Measurements from ENCODE around the gene IPPK.

The IPPK gene

DNA sequence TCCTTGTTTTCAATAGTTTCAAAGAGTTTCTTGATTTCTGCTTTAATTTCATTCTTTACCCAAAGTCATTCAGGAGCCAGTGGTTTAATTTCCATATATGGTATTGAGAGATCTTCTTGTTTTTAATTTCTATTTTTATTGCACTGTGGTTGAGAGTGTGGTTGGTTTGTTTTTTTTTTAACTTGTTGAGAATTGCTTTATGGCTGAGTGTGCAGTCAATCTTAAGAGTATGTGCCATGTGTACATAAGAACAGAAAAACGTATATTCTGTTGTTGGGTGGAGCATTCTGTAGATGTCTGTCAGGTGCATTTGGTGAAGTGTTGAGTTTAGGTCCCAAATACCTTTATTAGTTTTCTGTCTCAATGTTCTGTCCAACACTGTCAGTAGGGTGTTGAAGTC is 26.7 kb upstream of the IPPK start:
- DNase-seq (ENCODE audit: low read depth, low spot score), result no peak

DNA sequence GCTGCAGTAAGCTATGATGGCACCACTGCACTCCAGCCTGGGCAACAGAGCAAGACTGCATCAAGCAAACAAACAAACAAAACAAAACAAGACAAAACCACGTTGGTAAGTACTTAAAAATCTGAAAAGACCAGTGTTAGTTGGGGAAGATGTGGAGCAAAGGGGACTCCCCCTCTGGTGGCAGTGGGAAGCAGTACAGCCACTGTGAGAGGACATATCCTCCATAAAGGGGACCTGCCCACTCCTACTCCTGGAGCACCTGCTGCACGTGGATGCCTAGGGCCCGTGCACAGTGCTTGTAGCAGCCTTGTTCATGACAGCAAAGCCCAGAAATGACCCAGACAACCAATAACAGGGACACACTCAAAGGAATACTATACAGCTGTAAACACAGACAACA is 17.0 kb upstream of the IPPK start:
- DNase-seq (ENCODE audit: low read depth, low spot score), result no peak

DNA sequence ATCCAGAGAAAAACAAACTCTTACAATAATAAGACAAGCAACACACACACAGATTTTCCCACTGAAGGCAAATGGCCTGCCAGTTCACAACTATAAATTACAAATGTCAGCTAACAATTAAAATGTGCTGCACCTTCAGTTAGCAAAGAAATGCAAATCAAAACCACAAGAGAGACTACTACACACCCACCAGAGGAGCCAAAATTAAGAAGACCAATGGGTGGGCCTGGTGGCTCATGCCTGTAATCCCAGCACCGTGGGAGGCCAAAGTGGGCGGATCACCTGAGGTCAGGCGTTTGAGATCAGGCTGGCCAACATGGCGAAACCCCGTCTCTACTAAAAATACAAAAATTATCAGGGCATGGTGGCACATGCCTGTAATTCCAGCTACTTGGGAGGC is 15.1 kb upstream of the IPPK start:
- DNase-seq (ENCODE audit: low read depth, low spot score), result no peak

DNA sequence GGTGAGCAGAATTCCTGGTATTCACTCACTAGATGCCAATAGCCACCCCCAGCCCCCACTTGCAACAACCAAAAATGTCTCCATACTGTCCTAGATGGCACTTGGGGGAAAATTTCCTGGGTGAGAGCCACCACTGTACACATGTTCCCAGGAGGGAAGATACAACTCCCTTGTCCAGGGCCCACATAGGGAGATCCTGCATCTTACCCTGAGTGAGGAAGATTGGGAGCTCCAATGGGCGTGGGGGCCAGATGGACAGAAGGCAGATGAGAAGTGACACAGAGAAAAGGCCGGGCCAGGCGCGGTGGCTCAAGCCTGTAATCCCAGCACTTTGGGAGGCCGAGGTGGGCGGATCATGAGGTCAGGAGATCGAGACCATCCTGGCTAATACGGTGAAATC is 12.3 kb upstream of the IPPK start:
- DNase-seq (ENCODE audit: low read depth, low spot score), result no peak

DNA sequence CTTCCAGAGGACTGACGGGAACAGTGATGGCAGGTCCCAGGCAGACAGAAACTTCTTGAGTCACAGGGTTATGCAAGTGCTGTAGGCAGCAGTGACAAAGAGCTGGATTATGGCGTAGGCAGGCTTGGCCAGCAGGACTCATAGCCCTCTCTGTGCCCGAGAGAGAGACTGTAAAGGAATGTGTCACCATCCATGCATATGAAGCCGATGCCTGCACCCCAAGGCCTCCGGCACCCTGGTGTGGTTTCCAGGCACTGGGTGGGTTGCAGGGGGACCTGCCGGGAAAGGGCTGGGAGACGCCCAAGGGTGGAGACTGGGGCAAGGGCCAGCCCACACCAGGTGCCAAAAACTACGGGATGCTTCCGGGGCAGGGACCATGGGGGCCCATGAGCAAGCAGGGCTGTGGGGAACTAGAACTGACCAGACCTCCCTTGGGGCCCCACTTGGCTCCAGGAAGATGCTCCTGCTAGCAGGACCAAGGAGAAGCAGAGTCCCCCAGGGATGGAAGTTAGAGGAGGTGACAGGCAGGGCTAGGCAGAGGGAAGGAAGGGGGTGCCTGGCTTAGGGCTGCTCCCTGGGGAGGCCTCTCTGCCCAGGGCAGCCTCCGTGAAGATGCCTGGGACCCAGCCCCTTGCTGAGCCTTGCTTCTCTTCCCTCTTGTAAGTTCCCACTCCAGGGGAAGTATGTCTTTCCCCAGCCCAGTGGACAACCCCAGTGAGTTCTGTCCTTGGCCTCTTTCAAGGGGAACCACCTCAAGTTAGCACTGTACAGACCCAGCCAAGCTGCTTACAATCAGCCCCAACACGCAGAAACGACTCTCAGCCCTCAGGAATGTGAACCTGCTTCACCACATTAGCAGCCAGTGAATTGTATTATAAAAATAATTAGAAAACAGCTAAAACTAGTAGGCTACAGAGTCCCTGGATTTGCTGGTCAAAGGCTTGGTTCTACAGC is 10.5 kb upstream of the IPPK start:
- no peak for DNase-seq (ENCODE audit: low read depth, low spot score)

DNA sequence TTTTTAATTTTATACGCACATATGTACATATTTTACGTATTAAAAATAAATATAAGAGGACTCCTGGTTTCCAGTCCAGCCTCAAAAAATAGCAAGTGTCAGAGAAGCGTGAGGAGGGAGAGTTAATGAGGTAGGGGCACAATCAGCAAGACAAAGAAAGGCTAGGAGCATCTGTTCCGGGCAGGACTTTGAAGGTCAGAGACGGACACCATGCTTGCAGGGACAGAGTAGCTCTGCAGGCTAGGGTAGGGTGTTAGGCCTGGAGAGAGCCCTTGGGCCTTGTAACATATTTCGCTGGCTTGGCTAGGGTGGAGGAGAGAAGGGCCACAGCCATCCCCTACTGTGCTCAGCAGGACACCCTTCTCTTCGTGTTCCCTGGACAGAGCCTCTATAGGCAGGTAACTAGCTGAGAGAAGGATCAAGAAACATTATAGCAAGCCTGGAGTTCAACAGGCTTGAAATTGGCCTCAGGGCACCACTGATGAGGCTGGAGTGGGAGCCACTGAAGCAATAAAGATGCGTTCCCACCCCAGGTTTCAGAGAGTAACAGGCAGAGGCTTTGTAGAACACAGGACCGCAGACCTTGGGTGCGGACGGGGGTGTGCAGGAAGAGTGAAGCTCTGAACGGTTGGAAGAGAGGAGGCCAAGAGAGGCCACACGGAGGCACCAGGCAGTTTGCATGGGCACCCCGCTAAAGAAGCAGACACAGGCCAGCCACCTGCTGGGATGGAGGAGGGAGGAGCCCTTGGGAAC is 9.7 kb upstream of the IPPK start:
- no peak for DNase-seq (ENCODE audit: low read depth, low spot score)

DNA sequence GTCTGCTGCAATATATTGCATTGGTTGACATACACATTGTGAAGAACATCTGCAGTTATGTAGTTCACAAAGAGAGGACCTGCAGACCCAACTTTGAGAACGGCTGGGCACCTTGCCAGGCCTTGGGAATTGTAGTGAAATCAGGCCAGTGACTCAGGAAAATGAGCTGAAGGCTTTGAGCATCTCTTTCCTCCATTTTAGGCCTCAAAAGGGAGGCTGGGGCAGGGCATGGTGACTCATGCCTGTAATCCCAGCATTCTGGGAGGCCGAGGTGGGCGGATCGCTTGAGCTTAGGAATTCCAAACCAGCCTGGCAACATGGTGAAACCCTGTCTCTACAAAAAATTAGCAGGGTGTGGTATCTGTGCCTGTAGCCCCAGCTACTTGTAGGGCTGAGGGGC is 1.4 kb upstream of the IPPK start:
- no peak for DNase-seq (ENCODE audit: low read depth, low spot score)

DNA sequence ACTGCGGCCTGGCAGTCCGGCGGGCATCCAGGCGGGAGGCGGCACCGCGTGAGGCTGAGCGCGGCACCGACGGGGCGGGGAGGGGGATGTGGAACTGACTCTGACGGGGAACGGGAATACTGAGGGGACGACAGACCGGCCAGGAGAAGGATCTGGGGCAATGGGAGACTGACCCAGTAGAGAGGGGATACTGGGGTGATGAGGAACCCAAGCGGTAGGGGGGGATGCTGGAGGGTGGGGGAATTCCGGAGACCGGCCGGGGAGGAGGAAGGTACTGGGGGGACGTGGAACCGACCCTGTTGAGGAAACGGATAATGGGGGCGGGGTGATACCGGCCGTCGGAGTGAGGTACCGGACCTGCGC is 423 bp downstream of the IPPK start:
- no peak for DNase-seq (ENCODE audit: low read depth, low spot score)

DNA sequence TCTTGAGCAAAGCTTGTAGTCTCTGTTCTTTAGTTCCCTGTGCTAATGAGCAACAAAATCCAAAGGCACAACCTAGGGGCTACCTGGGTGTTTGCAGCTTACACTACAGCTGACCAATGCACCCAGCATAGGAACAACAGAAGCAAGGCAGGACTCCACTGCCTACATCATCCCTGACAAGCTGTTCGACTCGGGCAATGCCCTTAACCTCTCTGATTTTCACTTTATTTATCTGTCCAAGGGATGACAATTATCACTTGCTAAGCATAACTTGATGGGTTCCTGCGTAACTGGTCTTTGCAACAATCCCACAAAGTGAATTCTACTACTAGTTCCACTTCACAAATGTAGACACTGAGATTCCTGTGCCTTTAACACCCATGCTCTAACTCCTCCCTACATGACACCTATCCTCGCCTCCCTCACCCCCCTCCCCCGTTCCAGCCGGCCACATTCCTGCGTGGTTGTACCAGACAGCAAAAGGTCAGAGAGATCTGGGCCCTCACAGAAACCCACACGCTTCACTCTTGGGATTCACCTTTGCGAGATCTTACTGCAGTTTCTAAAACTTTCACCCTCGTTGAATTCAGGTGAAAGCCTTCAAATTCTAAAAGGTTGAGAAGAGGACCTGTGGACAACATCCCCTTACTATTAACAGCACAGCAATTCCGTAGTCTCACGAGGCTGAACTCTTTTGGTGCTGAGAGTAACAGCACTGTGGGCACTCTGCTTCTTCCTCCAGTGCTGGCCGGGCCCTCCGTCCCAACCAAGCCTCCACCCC is 995 bp downstream of the IPPK start:
- no peak for DNase-seq (ENCODE audit: low read depth, low spot score)

DNA sequence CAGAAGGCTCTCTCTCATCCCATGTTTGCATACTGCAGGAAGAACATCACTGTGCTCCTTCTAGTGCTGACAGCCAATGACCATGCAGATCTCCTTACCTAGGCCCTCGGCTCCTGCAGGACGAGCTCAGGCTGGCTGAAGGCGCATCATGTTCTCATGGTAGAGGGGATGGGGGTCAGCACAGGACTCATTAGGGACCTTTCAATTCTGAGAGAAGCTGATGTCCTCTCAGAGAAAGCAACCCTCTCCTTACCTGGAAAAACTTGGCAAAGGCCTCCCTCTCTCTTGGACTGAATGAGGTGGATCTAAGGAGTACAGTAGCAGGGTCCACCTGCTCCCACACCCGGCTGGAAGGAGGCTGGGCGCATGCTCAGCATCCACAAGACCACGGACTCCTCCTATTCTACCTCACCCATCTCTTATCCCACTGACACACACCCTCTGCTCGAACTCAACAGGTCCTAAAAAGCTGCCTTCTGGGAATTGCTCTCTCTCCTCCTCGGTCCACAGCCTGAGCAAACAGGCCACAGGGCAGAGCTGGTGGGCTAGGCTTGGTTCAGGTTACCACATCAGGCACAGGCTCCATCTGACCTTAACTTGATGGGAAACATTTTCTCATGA is 2.9 kb downstream of the IPPK start:
- DNase-seq (ENCODE audit: low read depth, low spot score), result no peak

DNA sequence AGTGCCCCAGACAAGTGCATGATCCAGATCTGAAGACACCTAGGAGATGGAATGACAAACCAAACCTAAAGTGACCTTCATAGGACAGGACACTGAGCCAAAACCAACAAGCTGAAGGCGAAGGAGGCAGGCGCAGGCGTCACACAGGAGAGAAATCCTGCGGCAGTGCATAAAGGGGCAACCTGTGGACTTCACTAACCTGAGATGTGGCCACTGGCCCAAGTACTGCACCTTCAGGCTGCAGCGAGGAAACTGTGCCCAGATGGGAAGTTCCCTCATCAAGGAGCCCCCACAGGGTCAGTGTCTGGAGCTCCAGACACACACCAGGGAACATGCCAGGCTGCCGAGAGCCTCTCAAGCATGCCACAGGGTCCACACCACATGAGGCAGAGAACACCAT is 3.7 kb downstream of the IPPK start:
- no peak for DNase-seq (ENCODE audit: low read depth, low spot score)

DNA sequence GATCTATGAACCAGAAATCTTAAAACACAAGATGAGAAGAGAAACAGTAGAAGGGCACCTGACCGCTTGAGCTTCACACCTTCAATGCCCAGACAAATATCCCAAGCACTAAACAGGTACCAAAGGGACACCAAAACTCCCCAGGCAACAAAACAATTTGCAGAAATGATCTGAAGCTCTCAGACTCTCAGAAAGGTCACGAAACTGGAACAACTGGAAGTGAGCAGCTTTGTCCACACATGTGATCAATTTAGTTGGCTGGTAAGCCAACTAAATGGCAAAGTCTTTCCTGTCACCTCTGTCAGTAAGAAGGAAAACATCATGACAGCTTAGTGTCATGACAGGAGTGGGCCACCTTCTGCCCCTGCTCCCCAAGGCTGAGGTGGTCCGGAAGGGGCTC is 4.1 kb downstream of the IPPK start:
- DNase-seq (ENCODE audit: low read depth, low spot score), result no peak

DNA sequence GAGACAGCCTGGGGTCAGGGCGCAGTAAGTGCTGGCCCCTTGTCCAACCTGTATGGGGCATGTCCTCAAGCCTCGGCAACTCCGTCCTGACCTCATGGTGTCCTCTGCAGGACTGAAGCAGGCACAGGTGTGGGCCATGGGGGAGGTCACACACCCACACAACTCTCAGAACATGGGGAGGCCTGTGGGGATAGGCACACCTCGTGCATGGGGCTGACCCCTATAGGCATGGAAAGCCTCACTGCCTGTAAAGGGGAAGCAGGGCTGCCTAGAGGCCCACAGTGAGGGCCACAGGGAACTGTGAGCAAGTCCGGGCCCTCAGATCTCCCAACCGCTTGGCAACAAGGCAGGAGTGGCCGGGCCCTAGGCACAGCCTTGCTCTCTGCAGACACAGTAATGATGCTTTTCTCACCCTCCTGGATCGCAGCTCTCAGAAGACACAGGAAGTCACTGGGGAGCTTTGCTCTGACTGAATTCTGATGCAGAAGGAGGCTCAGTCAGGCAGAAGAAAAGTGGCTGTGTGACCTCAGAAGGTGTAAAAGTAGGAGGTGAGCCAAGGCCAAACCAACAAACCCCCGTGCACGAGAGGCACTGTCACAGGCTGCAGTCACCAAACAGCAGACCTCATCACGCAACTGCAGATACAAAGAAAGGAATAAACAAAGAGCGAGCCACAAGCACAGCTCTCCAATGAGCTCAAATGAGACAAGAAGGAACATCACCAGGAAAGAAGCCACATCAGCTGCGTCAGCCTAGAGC is 5.4 kb downstream of the IPPK start:
- no peak for DNase-seq (ENCODE audit: low read depth, low spot score)

DNA sequence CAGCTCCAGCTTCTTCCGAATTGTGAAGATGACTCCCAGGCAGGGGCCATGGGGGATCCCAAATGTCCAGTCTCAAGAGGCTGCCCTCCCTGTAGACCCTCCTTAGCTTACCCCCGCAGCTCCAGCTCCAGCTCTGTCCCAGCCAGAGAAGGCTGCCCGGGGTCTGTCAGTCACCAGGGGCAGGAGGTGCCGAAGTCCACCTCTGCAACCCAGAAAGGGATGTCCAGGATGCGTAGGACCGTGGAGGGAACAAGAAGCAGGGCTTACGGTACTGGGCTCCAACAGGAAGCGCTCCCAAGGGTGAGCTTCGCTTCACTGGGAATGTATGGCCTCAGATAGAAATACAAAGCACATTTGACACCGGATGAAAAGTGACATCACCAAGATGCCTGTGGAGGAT is 6.0 kb downstream of the IPPK start:
- no peak for DNase-seq (ENCODE audit: low read depth, low spot score)

DNA sequence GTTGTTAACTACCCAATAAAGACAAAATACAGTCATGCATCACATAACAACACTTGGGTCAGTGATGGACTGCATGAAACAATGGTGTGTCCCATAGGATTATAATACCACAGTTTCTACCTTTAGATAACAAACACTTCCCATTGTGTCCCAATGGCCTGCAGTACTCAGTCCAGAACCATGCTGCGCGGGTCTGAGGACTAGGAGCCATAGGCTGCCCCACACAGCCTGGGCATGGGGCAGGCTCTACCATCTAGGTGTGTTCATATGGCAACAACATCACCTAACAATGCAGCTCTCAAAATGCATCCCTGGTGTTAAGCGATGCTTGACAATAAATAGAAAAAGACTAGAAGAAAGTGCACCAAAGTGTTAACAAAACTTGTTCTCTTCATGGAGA is 6.8 kb downstream of the IPPK start:
- no peak for DNase-seq (ENCODE audit: low read depth, low spot score)

DNA sequence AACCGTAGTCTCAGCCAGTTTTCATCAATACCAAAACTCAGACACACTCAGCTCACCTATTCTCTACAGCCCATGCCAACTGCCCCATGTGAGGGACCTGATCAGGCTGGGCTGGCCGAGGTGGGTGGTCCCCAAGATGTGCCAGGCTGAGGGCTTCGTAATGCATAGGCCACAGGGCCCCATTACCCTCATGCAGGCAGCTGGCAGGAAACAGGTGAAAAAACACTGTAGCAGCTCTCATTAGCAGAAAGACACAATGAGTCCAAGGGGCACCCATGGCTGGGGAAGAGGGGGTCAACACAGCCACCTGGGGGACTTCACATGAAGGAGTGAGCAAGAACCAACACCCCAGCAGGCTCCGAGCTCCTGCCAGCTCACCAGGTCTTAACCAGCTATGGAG is 8.2 kb downstream of the IPPK start:
- DNase-seq (ENCODE audit: low read depth, low spot score), result no peak

DNA sequence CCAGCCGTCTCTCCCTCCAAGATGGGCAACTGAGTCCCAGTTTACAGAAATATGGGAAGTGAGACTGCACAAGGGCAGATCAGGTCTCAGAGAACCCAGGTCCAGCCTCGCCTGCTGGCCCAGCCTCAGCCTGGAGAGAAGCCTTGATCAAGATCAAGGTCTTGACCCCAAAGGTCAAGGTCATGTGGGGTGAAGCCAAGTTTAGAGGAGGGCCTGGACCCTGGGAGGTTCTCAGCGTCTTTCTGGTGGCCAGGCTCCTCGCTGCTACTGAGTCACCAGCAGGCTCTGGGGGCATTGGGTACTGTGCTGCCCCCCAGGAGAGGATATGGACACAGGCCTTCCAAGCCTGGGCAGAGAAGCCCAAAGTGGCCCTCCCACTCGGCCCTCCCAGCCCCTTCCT is 8.8 kb downstream of the IPPK start:
- DNase-seq (ENCODE audit: low read depth, low spot score), result no peak

DNA sequence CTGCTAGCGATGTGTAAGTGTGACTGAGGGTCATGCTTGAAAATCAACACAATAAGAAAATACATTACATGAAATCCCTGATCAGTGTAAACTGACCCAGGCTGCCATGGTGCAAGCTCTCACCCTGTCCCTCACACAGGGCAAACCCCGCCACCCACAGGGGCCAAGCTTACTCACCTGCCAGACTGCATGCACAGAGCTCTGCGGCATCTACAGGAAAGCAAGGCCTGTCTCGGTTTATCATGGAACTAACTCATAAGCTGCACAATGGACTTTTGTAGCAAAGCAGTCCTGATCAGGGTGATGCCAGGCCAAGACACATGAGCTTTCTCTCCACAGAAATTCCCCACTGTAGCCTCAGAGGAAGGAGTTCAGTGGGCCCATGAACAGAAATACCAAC is 9.7 kb downstream of the IPPK start:
- no peak for DNase-seq (ENCODE audit: low read depth, low spot score)

DNA sequence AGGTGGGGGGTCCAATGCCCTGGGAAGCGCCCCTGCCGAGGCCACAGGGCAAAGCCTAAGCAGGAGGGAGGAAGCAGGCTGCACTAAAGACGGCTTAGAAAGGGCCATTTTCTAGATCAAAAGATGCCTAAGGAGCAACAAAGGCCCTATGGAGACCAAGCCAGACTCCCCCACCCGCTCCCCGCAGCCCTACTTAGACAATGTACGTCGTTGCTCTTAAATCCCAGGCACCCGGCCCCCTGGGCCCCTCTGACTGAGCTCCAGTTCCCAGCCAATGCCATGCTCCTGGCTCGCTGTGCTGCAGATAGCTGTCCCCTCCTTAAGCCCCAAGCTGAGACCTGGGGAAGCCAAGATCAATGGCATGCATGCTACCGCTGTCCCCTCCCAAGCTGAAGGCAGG is 10.3 kb downstream of the IPPK start:
- no peak for DNase-seq (ENCODE audit: low read depth, low spot score)

DNA sequence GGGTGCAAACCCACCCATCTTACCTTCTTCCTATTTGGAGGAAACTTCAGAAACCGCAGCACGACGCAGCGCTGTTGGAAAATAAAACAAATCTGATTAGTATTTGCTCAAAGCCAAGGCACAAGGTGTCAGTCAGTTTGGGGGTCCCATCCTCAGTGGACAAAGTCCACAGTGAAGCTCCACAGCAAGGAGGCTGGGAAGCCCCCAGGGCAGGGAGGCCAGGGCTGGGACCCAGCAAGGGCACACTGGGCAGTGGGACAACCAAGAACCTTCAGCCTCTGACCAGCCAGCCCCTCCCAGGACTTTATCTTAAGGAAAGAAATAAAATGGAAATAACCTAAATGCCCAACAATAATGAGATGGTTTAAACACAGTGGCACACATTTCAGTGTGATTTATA is 11.3 kb downstream of the IPPK start:
- DNase-seq (ENCODE audit: low read depth, low spot score), result no peak

DNA sequence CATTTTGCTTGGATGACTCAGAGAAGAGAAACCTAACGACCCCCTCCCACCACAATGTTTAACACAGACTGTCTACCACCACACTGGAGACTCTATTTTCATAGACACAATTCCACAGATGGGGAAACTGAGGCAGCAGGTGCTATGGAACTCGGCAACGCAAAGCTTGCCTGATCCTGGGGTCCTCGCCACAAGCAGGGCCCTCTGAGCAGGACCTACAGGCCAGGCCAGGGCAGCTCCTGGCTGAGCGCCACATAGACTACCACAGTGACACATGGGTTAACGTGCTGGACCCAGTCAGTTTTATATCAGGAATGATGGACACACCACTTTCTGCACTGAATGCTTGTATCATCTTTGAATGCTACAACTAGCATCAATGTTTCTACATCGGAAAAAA is 11.8 kb downstream of the IPPK start:
- DNase-seq (ENCODE audit: low read depth, low spot score), result no peak

Measured in activated naive CD8-positive, alpha-beta T cell treated with anti-CD3 and anti-CD28 coated beads, Interleukin-2, amount 50 U/mL, for 16 hours (primary cell).